ENCODE measurements around the gene CDC14B.
"Not testable (repeated sequence)": the region's sequence is repeated elsewhere in the genome, so short reads cannot be mapped to it uniquely, and the experiment has no call there.

Gene CDC14B

DNA sequence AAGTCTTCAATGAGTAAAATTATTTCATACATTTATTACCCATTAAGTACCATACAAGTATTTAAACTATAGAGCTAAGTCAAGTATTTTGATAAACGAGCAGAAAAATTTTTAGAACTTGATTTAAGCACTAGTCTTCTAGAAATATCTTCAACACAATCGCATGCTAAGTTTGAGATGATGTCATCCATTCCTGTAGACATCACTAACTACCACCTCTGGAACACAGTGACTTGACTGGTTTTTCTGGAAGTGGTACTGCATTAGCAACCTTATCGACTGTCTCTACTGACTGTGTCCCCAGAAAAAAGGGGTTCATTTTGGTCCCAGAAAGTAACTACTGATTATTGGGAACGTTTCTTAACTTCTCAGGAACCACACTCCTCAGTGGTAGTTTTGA is 69.0 kb downstream of the CDC14B start:
- no peak for DNase-seq (ENCODE audit: low read depth)

- DNase-seq (ENCODE audit: low read depth): not testable (repeated sequence)
Measured at GRCh38 chr9:96543131-96543530, 76.5 kb downstream of the CDC14B start.

- no peak for DNase-seq (ENCODE audit: low read depth)
Measured at GRCh38 chr9:96540106-96540505, 79.5 kb downstream of the CDC14B start.

DNA sequence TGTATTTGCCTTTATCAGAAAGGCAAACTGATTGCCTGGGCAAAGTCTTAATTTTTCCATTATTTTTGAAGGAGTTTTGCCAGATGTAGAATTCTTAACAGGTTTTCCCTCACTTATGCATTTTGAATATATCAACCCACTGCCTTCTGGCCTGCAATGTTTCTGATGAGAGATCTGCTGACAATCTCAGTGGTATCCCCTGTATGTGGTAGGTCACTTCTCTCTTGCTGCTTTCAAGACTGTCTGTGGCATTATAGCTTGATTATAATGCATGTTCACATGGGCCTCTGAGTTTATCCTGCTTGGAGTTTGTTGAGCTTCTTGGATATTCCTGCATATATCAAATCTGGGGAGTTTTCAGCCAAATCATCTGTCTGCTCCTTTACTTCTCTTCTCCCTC is 87.5 kb downstream of the CDC14B start:
- no peak for DNase-seq (ENCODE audit: low read depth)

DNA sequence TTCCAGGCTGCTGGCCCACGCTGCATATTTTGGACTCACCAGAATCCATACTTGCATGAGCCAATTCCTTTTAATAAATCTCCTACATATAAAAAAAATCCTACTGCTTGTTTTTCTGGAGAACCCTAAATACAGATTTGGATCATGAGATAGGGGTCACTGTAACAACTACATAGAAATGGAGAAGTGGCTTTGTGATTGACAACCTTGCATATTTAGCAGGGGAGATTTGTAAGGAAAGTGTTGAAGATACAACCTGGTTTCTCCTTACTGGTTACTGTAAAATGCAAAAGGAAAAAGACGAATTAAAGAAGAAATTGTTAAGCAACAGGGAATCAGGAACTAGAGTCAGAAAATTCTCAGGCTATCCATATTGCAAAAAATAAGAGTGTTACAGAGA is 94.9 kb downstream of the CDC14B start:
- DNase-seq (ENCODE audit: low read depth): no peak

- no peak for DNase-seq (ENCODE audit: low read depth)
Measured at GRCh38 chr9:96524045-96524444, 95.6 kb downstream of the CDC14B start.

DNA sequence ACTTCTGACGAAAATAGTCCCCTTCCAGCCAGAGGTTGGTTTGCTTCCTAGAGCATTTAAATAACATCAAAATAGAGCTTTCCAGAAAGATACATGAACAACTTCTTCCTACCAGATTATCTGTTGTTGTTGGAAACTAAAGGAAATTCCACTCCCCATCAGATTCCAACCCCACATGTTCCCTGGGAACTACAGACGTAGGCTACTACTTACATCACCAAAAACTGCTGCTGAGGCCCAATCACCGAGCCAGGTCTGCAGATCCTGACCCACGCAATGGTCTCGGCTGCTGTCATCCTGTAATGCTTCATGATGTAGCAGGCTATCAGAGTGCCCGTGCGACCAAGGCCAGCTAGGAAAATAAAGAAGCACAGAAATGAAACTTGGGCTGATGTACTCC is 96.3 kb downstream of the CDC14B start:
- DNase-seq (ENCODE audit: low read depth): no peak

GRCh38 chr9:96522366-96522765 is 97.3 kb downstream of the CDC14B start:
- no peak for DNase-seq (ENCODE audit: low read depth)

DNA sequence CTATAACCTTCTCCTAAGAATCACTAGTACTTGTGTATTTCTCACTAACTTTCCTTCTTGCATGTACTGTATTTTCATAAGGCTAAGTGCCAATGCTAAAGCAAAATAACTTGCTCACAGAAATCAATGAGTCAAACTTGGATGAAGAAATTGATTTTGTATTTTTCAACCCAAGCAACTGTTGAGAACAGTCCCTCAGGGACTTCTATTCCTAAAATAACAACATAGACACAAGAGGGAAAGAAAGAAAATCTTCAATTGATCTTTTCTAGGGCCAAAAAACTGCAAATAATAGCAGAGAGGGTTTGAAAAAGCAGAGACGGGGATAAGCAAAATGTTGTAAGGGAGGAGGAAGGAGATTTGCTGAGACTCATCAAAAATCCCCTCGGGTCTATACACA is 99.9 kb downstream of the CDC14B start:
- DNase-seq (ENCODE audit: low read depth): no peak

GRCh38 chr9:96519095-96519494 is 100.5 kb downstream of the CDC14B start:
- DNase-seq (ENCODE audit: low read depth): no peak

GRCh38 chr9:96515621-96516470 is 103.8 kb downstream of the CDC14B start:
- no peak for DNase-seq (ENCODE audit: low read depth)

DNA sequence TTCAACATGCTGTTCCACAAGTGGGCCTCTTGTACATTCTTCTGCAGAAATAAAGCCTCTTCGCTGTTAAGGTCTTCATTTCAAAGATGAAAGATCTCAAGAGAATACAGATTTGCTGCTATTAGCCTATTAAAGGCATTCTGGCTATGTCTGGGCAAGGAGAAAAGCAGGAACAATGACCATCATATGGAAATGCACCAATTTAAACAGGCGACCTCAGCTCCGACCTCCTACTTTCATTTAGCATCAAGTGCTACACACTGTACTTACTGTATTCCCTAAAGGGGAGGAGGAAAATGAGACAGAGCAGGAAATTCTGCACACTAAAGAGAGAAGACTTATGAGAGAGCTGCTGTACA is 104.9 kb downstream of the CDC14B start:
- DNase-seq (ENCODE audit: low read depth): no peak

GRCh38 chr9:96514108-96514799 is 105.4 kb downstream of the CDC14B start:
- DNase-seq (ENCODE audit: low read depth): no peak

DNA sequence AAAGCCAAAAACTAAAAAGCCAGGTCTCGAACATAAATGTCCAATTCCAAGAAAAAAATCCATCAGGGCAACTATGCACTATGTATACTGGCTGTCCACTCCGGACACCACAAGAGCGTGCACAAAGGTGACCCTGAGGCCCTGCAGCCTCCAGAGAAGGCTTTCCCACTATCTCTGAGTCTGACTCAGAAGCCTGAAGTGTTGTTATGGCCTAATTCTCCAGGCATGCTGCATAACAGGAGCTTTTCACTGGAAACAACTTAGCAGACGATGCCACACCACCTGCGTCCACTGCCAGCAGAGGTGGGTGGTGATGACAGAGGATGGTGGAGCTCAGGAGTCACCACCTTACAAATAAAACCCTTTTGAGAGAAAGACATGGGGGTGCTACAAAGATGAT is 106.0 kb downstream of the CDC14B start:
- DNase-seq (ENCODE audit: low read depth): no peak

DNA sequence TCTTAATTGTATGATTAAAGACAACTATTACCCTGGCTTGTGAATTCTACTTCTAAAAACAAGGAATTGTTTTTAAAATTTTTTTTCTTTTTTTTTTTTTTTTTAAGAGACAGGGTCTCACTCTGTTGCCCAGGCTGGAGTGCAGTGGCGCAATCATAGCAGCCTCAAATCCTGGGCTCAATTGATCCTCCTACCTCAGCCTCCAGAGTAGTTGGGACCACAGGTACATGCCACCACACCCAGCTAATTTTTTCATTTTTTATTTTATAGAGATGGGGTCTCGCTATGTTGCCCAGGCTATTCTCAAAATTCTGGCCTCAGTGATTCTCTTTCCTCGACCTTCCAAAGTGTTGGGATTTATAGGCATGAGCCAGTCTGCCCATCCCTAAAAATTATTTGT is 107.4 kb downstream of the CDC14B start:
- no peak for DNase-seq (ENCODE audit: low read depth)

DNA sequence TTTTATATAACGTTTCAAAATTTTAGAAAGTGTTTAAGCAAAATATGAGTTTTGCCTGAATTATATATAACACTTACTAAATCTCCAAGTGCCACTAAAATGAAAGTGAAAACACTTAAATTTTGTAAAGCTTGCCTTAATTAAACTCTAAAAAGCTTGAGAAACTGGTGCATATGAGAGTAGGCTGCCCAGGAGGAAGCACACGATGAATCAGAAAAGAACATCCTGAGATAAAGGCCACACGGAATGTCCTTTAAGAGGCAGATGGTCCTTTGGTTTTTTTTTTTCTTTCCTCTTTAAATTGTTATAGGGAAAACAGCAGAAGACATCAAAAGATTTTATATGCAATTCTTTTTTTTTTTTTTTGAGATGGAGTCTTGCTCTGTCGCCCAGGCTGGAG is 109.4 kb downstream of the CDC14B start:
- DNase-seq (ENCODE audit: low read depth): no peak

GRCh38 chr9:96509848-96510247 is 109.8 kb downstream of the CDC14B start:
- DNase-seq (ENCODE audit: low read depth): no peak

- DNase-seq (ENCODE audit: low read depth): no peak
Measured at GRCh38 chr9:96509026-96509425, 110.6 kb downstream of the CDC14B start.

- no peak for DNase-seq (ENCODE audit: low read depth)
Measured at GRCh38 chr9:96508227-96508940, 111.3 kb downstream of the CDC14B start.

DNA sequence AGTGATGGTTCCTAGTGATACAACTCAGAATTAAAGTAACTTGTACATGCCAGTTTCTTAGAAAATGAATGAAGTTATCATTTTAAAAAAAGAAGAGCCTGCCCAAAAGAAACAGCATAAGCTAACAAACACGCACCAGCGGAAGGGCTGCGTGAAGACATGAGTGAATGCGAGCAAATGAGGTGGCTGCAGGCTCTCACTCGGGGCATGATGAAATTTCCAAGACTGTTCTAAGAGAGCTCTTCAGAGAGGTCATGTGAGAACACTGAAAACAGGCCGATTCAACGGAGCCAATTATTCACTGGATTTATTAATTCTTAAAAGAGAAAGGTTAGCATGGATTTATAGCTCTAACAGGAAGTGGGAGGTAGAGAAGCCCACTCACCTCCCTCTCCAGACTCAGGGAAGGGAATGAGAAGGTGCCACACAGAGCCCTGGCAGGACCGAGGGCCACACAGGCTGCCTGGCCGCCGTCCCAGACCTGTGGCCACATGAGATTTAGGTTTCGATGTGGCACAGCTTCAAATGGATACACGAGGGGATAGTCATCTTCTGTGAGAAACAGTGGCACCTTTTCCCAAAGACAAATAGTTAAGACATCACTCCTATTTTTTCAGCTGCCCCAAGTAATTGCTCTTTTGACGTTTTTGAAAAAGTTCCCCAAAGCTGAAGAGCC is 114.2 kb downstream of the CDC14B start:
- DNase-seq (ENCODE audit: low read depth): no peak

DNA sequence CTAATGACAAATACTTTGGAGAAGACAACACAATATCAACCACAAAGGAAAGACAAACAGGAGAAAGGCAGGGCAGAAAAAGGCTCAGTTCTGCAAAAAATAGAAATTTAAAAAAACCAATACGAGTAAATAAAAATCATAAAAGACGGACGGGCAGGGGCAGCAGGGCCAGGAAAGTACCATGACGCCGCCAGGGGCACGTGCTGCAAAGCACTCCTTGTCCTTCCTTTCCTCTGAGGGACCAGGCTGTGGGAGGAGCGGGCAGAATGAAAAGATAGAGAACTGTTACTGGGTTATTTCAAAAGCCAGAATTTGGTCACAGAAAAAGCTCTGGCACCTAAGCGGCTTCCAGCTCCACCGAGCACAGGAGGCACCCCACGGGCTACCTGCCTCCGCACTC is 115.7 kb downstream of the CDC14B start:
- DNase-seq (ENCODE audit: low read depth): no peak

DNA sequence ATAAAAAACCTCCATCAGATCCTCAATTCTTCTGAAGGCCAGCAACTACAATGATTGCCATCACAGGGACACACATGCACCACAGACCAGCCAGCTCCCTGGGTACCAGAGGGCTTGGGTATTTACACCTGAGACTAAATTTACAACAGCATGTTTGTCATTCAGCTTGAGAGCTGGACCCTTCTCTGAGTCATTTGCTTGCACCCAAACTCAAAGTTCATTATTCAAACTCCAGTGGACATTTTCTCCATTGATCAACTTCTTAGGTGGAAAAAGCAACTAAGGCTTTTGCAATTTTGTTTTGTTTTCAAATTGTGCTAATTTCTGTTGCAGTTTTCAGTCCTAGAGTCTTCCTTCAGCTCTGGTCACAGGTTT is 116.3 kb downstream of the CDC14B start:
- DNase-seq (ENCODE audit: low read depth): not testable (repeated sequence)

Measured in activated gamma-delta T cell treated with anti-CD3 and anti-CD28 coated beads, Interleukin-2, amount 50 U/mL, for 16 hours (primary cell).